Stimulated activated CD4-positive, alpha-beta T cell treated with anti-CD3 and anti-CD28 coated beads, Interleukin-2, amount 100 ng/mL, for 48 hours (primary cell): ENCODE results near the gene ST14.
"Not testable (repeated sequence)": the region's sequence is repeated elsewhere in the genome, so short reads cannot be mapped to it uniquely, and the experiment has no call there.

Source experiments
- DNase-seq, 2 donors: peaks; one replicate each; pipeline ENCODE4 v3.0.0-alpha.2; 2020

ST14 gene

GRCh38 chr11:130165601-130166456 is 6.2 kb downstream of the ST14 start:
- DNase-seq: no peak

- DNase-seq: no peak
Measured at GRCh38 chr11:130166457-130166784, 6.8 kb downstream of the ST14 start.

- DNase-seq: no peak
Measured at GRCh38 chr11:130167146-130167545, 7.6 kb downstream of the ST14 start.

- DNase-seq: no peak
Measured at GRCh38 chr11:130168105-130168504, 8.5 kb downstream of the ST14 start.

GRCh38 chr11:130170345-130170744 is 10.8 kb downstream of the ST14 start:
- DNase-seq: no peak

- no peak for DNase-seq
Measured at GRCh38 chr11:130171534-130171933, 12.0 kb downstream of the ST14 start.

- DNase-seq: not testable (repeated sequence)
Measured at GRCh38 chr11:130172001-130172400, 12.4 kb downstream of the ST14 start.

GRCh38 chr11:130174642-130175041 is 15.1 kb downstream of the ST14 start:
- no peak for DNase-seq

- DNase-seq: no peak
Measured at GRCh38 chr11:130175898-130176297, 16.3 kb downstream of the ST14 start.

GRCh38 chr11:130177782-130178181 is 18.2 kb downstream of the ST14 start:
- DNase-seq: no peak

- DNase-seq: no peak
Measured at GRCh38 chr11:130178441-130179339, 19.1 kb downstream of the ST14 start.

GRCh38 chr11:130179396-130180306 is 20.1 kb downstream of the ST14 start:
- no peak for DNase-seq

GRCh38 chr11:130180491-130180890 is 20.9 kb downstream of the ST14 start:
- DNase-seq: no peak

- DNase-seq: no peak
Measured at GRCh38 chr11:130180896-130181294, 21.3 kb downstream of the ST14 start.

- no peak for DNase-seq
Measured at GRCh38 chr11:130181295-130182272, 22.0 kb downstream of the ST14 start.

- no peak for DNase-seq
Measured at GRCh38 chr11:130183878-130184610, 24.5 kb downstream of the ST14 start.

GRCh38 chr11:130187096-130187495 is 27.5 kb downstream of the ST14 start:
- no peak for DNase-seq

GRCh38 chr11:130188047-130188446 is 28.5 kb downstream of the ST14 start:
- DNase-seq: no peak

GRCh38 chr11:130188585-130189347 is 29.2 kb downstream of the ST14 start:
- DNase-seq: no peak
